ENCODE results near the gene SPRY2. TPM values are rescaled to one million over a fixed set of nuclear protein-coding genes. Genes with fewer than 3 reads are reported as not detected.

The SPRY2 gene
- total and polyA plus RNA-seq, 2 of the 8 experiments (the other 6 are each of a cell fraction or from before 2014, with no cell fraction given) = 37.7 to 37.9 TPM

DNA sequence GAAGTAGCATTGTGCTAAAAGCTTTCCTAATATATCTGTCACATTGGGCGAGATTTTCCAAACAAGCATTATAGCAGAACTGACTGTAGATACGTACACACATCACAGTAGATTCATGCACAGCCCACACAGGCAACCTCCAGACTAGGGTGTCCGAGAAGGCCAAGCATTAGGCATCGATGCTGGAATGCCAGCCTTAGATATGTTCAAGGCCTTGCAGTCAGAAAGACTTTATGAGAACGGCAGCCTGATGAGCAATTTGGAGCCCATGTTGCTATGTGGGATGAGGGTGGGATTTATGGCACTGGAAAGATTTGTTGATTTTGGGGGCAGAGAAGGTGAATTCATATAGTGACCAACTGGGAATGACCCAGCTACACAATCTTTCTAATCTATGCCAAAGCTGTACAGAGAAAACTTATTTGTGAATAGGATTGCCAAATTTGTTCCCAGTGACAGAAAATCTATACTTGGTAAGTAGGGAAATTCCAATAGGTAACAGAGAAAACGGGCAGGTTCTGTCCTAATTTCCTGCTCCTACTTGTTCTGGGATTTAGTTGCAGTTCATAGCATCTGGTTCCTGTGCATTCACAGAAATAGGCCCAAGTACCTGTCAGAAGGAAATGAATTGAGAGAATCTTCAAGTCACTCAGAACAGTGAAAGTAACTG, 31.0 kb upstream of the SPRY2 start:
- H3K79me1 ChIP-seq (ENCODE audit: low read depth, low read length) = no peaks in the 10 kb centered on the region
- no peak overlapping the region for H2BK12ac ChIP-seq (ENCODE audit: low read depth, low read length)
- H3K4me3 ChIP-seq (ENCODE audit: extremely low read depth in 1 of 4, insufficient read depth in 2 of 4, low read depth in 3 of 4, low read length in 4 of 4) = no peak overlapping the region
- H3K14ac ChIP-seq (ENCODE audit: insufficient read length) = no peak overlapping the region
- H3K23ac ChIP-seq (ENCODE audit: insufficient read length) = no peak overlapping the region
- no peak overlapping the region for H3K4me2 ChIP-seq (ENCODE audit: insufficient read depth in 1 of 2, low read depth in 2 of 2, low read length in 2 of 2)
- H4K5ac ChIP-seq (ENCODE audit: insufficient read length, low read depth, low read length) = no peak overlapping the region
- DNase-seq (ENCODE audit: low read depth in 1 of 2, low spot score in 2 of 2) (no peak), FAIRE-seq (no peak)
- no peaks in the 10 kb centered on the region for H3K9me3 ChIP-seq (ENCODE audit: insufficient read depth in 2 of 2, low read depth in 1 of 2, low read length in 1 of 2)
- no peak overlapping the region for H3K56ac ChIP-seq (replicated peaks; ENCODE audit: insufficient read length, low read depth, low read length)
- ChIA-PET CTCF (ENCODE audit: partially characterized antibody) (interaction anchor here (1.0 to 1.3 kb wide), 2 partner anchors 14 to 552 kb away, joined by 3 read pairs; no protein-coding TSS in a partner anchor), POLR2A (ENCODE audit: partially characterized antibody) (no interaction called here)
- no peak overlapping the region for H3K9ac ChIP-seq (replicated peaks in 1 of 4; ENCODE audit: extremely low read depth in 1 of 4, low read depth in 3 of 4, low read length in 3 of 4)
- no peak overlapping the region for H2BK120ac ChIP-seq (replicated peaks; ENCODE audit: low read depth, low read length)
- no peak overlapping the region for H2BK15ac ChIP-seq (ENCODE audit: low read length)
- no peak overlapping the region for H3K27ac ChIP-seq (ENCODE audit: low read depth, low read length)
- H3K18ac ChIP-seq (ENCODE audit: extremely low read depth, low read length) = no peak overlapping the region
- H3K36me3 ChIP-seq (ENCODE audit: control insufficient read depth in 2 of 4, insufficient read depth in 4 of 4, low read length in 3 of 4) = no peaks in the 10 kb centered on the region
- no peak overlapping the region; the same call in 1 of the 2 replicates for H2AFZ ChIP-seq (ENCODE audit: low read length)
- no peak overlapping the region for H2BK5ac ChIP-seq (ENCODE audit: low read depth, low read length)
- no peaks in the 10 kb centered on the region for H3K4me1 ChIP-seq (replicated peaks in 1 of 4; ENCODE audit: control insufficient read depth in 3 of 4, insufficient read depth in 4 of 4, low read length in 3 of 4)
- H4K8ac ChIP-seq (ENCODE audit: extremely low read depth, insufficient read depth, low read length) = no peak overlapping the region
- H4K91ac ChIP-seq (replicated peaks; ENCODE audit: insufficient read length, low read length) = no peak overlapping the region
- H4K20me1 ChIP-seq (replicated peaks in 1 of 2; ENCODE audit: control insufficient read depth in 1 of 2, insufficient read depth in 2 of 2, low read length in 2 of 2) = no peaks in the 10 kb centered on the region
- WGBS, 2 experiments (ENCODE audit: extremely low coverage in 1 of 2, insufficient coverage in 1 of 2, insufficient read length in 1 of 2, insufficient replicate concordance in 2 of 2, low coverage in 1 of 2, low lambda C conversion rate in 2 of 2, missing lambda C conversion rate in 1 of 2) = 95% methylated on average over 6 of the region's 6 CpGs; no CpG with 5 or more reads in 1 of the 2 experiments
- no peak overlapping the region for H2BK20ac ChIP-seq (ENCODE audit: low read length)
- no peak overlapping the region for H2AK5ac ChIP-seq (ENCODE audit: low read depth, low read length)
- H3K4ac ChIP-seq (replicated peaks; ENCODE audit: insufficient read length, low read depth, low read length) = no peak overlapping the region
- no peaks in the 10 kb centered on the region for H3K79me2 ChIP-seq (ENCODE audit: control insufficient read depth in 1 of 2, insufficient read depth in 2 of 2, low read length in 2 of 2)
- H3K27me3 ChIP-seq (replicated peaks in 1 of 4; ENCODE audit: control insufficient read depth in 3 of 4, extremely low read depth in 1 of 4, insufficient read depth in 3 of 4, low read length in 3 of 4) = no peaks in the 10 kb centered on the region; a peak in 1 of 7 replicates
- H3K23me2 ChIP-seq (ENCODE audit: low read depth, low read length) = no peaks in the 10 kb centered on the region
- TF ChIP-seq POLR2AphosphoS5 (IDR thresholded peaks at IDR 0.05; ENCODE audit: low read depth, low read length) (no peak), NRF1 (IDR thresholded peaks at IDR 0.05; ENCODE audit: low read depth, low read length) (no peak), SAP30 (IDR thresholded peaks at IDR 0.05; ENCODE audit: insufficient read depth, insufficient replicate concordance, low read length) (no peak), TBP (IDR thresholded peaks at IDR 0.05; ENCODE audit: low read depth, low read length) (no peak), SIRT6 (IDR thresholded peaks at IDR 0.05; ENCODE audit: low read length) (no peak), BRCA1 (IDR thresholded peaks at IDR 0.05; ENCODE audit: low read depth, low read length) (no peak), TAF1 (IDR thresholded peaks at IDR 0.05; ENCODE audit: low read depth, low read length) (no peak), MAFK (IDR thresholded peaks at IDR 0.05; ENCODE audit: low read depth, low read length) (no peak), GABPA (IDR thresholded peaks at IDR 0.05; ENCODE audit: borderline replicate concordance, insufficient read depth, low read length) (no peak), SP2 (IDR thresholded peaks at IDR 0.05; ENCODE audit: low read length) (no peak), SIN3A (conservative IDR thresholded peaks at IDR 0.05 in 1 of 2, IDR thresholded peaks at IDR 0.05 in 1 of 2; ENCODE audit: low read depth in 1 of 2, low read length in 2 of 2) (no peak), EZH2 (IDR thresholded peaks at IDR 0.05; ENCODE audit: low read depth, low read length, severe bottlenecking) (no peak), RFX5 (IDR thresholded peaks at IDR 0.05; ENCODE audit: borderline replicate concordance, low read depth, low read length) (no peak), SIX5 (IDR thresholded peaks at IDR 0.05; ENCODE audit: low read depth, low read length) (no peak)

Measured in H1 (cell line).